H1 (cell line): ENCODE data around the gene ARMC7. TPM values are rescaled to one million over a fixed set of nuclear protein-coding genes. Genes with fewer than 3 reads are reported as not detected.

ENCODE experiments used
- BACH1 ChIP-seq: IDR thresholded peaks from 2 replicates; pipeline ENCODE4 v1.6.1; 2012; ENCODE audit warnings: low read length, improper control_type of control experiment
- BRCA1 ChIP-seq: IDR thresholded peaks from 2 replicates; pipeline ENCODE4 v1.6.1; 2012; ENCODE audit warnings: low read depth, low read length, improper control_type of control experiment
- CBX5 ChIP-seq: fragments of 300-800, 300-1000 bp; sonication (generic); IDR thresholded peaks from 2 replicates; pipeline ENCODE4 v1.7.1; 2016; ENCODE audit warnings: antibody characterized with exemption, low read length, low read depth
- CEBPB ChIP-seq: IDR thresholded peaks from 2 replicates; pipeline ENCODE4 v1.6.1; 2012; ENCODE audit warnings: low read depth, low read length
- CHD1 ChIP-seq: IDR thresholded peaks from 2 replicates; pipeline ENCODE4 v1.6.1; 2012; ENCODE audit warnings: low read depth, low read length, improper control_type of control experiment
- EGR1 ChIP-seq: IDR thresholded peaks from 2 replicates; pipeline ENCODE4 v1.6.1; 2011; ENCODE audit warnings: low read depth, low read length, borderline replicate concordance
- RNF2 ChIP-seq: fragments of 200-900, 300-1000 bp; sonication (generic); IDR thresholded peaks from 2 replicates; pipeline ENCODE4 v1.7.1; 2016; ENCODE audit warnings: borderline replicate concordance, low read depth, mild to moderate bottlenecking, antibody characterized with exemption, low read length; ENCODE audit not compliant: poor library complexity, severe bottlenecking; ENCODE audit errors: missing control alignments
- SAP30 ChIP-seq: fragments of 300-600 bp; sonication (generic); IDR thresholded peaks from 2 replicates; pipeline ENCODE4 v1.7.1; 2012; ENCODE audit warnings: low read length, moderate library complexity, mild to moderate bottlenecking, inconsistent platforms; ENCODE audit not compliant: insufficient read depth, insufficient replicate concordance
- polyA plus RNA-seq, 7 experiments: library from polyadenylated mRNA; depleted of rRNA in 3 of 7; stranded (reverse) in 5 of 7; unstranded in 2 of 7; fragments of >200 nt in 5 of 7; fragments of 200-250 nt in 2 of 7; gene quantifications; 1 replicate in 5 of 7; 2 replicates in 1 of 7; 4 replicates in 1 of 7; pipeline versions ENCODE4 v1.2.1 to v1.2.3, GENCODE V29; 2011 to 2013; ENCODE audit warnings: missing spikeins in 2 of 7, mixed read lengths in 2 of 7
- total RNA-seq: library from RNA; stranded (reverse); fragmentation: NEBNext Ultra II Directional; extraction: Animal tissue kit (Norgen Biotek cat#: 25700); gene quantifications from 2 replicates; pipeline ENCODE4 v1.2.1, GENCODE V29; 2021
- TF ChIP-seq, protein P1 (sequence below): fragments of 300-600 bp; sonication (generic); IDR thresholded peaks from 2 replicates; pipeline ENCODE4 v1.7.1; 2012; ENCODE audit warnings: low read length, moderate library complexity, mild to moderate bottlenecking, inconsistent platforms; ENCODE audit not compliant: insufficient replicate concordance

Gene ARMC7
- total and polyA plus RNA-seq, 2 of the 8 experiments (the other 6 are each of a cell fraction or from before 2014, with no cell fraction given) = 9.8 to 13.6 TPM

DNA sequence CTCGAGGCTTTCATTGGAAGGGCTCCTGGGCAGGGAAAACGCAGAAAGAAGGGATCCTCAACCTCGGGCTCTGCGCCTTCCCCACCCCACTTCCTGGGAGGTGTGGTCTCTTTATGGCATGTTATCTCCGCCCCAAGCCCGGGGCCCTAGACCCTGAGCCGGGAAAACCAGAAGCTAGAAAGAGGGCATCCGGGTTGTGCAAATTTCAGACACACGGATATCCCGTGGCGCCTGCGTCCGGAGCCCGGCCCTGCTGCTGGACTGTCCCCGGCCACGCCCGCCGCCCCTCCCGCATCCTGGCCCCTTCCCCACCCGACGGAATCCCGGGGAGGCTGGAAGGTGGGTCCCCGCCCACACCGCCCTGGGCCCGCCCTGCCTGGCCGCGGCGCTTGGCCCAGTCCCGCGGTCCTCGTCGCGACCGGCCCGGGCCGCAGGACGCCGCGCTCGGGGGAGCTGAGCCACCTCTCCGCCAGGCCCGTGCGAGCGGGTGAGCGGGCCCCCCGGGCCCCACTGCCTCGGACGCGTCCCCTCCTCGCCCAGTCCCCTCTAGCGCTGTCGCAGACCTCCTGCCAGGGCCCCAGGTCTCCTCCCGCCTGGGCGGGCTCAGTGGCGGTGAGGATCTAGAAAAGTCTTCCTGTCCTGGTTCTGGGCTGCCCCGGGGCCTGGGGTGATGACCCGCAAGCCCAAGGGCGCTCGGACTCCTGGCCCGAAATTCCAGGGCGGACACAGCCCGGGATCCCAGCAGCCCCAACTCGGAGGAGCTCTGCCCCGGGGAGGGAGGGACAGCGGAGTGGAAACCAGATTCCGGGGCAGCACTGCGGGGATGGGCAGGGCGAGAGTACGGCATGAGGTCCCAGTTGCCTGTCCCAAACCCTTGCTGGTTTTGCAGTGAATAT lies 22.0 kb upstream of the ARMC7 start, which contains the start of gene SLC16A5 (continued):
- TF ChIP-seq CEBPB (0 out of 2 replicates have a peak, but pooled peaks have one; percentile 26), EGR1 (peak; percentile 25; the same call in 1 of the 2 replicates), SAP30 (no peak), RNF2 (no peak), BACH1 (no peak), CHD1 (no peak), BRCA1 (no peak), CBX5 (no peak)
- TF ChIP-seq, protein P1, sequence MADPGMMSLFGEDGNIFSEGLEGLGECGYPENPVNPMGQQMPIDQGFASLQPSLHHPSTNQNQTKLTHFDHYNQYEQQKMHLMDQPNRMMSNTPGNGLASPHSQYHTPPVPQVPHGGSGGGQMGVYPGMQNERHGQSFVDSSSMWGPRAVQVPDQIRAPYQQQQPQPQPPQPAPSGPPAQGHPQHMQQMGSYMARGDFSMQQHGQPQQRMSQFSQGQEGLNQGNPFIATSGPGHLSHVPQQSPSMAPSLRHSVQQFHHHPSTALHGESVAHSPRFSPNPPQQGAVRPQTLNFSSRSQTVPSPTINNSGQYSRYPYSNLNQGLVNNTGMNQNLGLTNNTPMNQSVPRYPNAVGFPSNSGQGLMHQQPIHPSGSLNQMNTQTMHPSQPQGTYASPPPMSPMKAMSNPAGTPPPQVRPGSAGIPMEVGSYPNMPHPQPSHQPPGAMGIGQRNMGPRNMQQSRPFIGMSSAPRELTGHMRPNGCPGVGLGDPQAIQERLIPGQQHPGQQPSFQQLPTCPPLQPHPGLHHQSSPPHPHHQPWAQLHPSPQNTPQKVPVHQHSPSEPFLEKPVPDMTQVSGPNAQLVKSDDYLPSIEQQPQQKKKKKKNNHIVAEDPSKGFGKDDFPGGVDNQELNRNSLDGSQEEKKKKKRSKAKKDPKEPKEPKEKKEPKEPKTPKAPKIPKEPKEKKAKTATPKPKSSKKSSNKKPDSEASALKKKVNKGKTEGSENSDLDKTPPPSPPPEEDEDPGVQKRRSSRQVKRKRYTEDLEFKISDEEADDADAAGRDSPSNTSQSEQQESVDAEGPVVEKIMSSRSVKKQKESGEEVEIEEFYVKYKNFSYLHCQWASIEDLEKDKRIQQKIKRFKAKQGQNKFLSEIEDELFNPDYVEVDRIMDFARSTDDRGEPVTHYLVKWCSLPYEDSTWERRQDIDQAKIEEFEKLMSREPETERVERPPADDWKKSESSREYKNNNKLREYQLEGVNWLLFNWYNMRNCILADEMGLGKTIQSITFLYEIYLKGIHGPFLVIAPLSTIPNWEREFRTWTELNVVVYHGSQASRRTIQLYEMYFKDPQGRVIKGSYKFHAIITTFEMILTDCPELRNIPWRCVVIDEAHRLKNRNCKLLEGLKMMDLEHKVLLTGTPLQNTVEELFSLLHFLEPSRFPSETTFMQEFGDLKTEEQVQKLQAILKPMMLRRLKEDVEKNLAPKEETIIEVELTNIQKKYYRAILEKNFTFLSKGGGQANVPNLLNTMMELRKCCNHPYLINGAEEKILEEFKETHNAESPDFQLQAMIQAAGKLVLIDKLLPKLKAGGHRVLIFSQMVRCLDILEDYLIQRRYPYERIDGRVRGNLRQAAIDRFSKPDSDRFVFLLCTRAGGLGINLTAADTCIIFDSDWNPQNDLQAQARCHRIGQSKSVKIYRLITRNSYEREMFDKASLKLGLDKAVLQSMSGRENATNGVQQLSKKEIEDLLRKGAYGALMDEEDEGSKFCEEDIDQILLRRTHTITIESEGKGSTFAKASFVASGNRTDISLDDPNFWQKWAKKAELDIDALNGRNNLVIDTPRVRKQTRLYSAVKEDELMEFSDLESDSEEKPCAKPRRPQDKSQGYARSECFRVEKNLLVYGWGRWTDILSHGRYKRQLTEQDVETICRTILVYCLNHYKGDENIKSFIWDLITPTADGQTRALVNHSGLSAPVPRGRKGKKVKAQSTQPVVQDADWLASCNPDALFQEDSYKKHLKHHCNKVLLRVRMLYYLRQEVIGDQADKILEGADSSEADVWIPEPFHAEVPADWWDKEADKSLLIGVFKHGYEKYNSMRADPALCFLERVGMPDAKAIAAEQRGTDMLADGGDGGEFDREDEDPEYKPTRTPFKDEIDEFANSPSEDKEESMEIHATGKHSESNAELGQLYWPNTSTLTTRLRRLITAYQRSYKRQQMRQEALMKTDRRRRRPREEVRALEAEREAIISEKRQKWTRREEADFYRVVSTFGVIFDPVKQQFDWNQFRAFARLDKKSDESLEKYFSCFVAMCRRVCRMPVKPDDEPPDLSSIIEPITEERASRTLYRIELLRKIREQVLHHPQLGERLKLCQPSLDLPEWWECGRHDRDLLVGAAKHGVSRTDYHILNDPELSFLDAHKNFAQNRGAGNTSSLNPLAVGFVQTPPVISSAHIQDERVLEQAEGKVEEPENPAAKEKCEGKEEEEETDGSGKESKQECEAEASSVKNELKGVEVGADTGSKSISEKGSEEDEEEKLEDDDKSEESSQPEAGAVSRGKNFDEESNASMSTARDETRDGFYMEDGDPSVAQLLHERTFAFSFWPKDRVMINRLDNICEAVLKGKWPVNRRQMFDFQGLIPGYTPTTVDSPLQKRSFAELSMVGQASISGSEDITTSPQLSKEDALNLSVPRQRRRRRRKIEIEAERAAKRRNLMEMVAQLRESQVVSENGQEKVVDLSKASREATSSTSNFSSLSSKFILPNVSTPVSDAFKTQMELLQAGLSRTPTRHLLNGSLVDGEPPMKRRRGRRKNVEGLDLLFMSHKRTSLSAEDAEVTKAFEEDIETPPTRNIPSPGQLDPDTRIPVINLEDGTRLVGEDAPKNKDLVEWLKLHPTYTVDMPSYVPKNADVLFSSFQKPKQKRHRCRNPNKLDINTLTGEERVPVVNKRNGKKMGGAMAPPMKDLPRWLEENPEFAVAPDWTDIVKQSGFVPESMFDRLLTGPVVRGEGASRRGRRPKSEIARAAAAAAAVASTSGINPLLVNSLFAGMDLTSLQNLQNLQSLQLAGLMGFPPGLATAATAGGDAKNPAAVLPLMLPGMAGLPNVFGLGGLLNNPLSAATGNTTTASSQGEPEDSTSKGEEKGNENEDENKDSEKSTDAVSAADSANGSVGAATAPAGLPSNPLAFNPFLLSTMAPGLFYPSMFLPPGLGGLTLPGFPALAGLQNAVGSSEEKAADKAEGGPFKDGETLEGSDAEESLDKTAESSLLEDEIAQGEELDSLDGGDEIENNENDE = no peak
